ENCODE measurements around the gene SMIM41. TPM values are rescaled to one million over a fixed set of nuclear protein-coding genes. Genes with fewer than 3 reads are reported as not detected.

SMIM41 gene
- total RNA-seq, 1 donor from 2014 or later = not detected

DNA sequence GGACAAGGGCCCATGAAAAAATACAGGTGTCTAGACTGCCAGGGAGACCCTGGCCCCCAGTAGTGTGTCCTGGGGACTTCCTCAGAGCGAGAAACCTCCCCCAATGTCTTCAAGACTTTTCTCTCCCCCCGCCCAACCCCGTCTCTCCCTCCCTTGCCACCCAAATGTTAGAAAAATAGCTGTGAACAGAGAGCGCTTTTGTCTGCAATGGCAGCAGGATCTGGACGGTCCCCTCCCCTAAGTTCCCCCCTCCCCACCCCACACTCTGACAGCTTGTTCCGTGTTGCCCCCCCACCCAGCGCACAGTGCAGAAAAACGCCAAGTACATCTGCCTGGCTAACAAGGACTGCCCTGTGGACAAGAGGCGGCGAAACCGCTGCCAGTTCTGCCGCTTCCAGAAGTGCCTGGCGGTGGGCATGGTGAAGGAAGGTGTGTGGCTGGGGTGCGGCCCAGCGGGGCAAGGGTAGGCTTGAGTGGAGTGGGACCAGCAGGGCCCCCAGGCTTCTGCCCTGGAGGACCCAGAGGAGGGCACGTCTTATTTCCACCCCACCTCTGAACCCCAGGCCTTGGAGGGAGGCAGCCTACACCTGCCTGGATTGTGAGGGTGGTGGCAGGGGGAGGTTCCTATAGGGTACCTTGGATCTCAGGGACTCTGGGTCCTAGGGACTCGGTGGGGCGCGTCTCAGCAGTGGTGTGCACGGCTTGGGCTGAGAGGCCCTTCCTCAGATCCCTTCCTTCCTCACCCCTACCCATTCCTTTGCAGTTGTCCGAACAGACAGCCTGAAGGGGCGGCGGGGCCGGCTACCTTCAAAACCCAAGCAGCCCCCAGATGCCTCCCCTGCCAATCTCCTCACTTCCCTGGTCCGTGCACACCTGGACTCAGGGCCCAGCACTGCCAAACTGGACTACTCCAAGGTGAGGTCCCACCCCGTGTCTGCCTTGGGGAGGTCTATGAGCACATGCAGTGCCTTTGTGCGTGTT is 23.5 kb upstream of the SMIM41 start:
- Mint-ChIP-seq H3K4me3 (ENCODE audit: unreplicated experiment) (no peak overlapping the region), H3K9me3 (ENCODE audit: unreplicated experiment) (no peaks in the 10 kb centered on the region), H3K36me3 (ENCODE audit: unreplicated experiment) (peaks cover 2% of the 10 kb centered on the region), H3K27me3 (ENCODE audit: unreplicated experiment) (no peaks in the 10 kb centered on the region), H3K4me1 (ENCODE audit: unreplicated experiment) (peaks cover 10% of the 10 kb centered on the region), H3K27ac (ENCODE audit: unreplicated experiment) (no peak overlapping the region)
- no peak for DNase-seq (ENCODE audit: extremely low spot score, unreplicated experiment)
- TF ChIP-seq, protein P1, sequence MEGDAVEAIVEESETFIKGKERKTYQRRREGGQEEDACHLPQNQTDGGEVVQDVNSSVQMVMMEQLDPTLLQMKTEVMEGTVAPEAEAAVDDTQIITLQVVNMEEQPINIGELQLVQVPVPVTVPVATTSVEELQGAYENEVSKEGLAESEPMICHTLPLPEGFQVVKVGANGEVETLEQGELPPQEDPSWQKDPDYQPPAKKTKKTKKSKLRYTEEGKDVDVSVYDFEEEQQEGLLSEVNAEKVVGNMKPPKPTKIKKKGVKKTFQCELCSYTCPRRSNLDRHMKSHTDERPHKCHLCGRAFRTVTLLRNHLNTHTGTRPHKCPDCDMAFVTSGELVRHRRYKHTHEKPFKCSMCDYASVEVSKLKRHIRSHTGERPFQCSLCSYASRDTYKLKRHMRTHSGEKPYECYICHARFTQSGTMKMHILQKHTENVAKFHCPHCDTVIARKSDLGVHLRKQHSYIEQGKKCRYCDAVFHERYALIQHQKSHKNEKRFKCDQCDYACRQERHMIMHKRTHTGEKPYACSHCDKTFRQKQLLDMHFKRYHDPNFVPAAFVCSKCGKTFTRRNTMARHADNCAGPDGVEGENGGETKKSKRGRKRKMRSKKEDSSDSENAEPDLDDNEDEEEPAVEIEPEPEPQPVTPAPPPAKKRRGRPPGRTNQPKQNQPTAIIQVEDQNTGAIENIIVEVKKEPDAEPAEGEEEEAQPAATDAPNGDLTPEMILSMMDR (IDR thresholded peaks at IDR 0.05) = no peak

DNA sequence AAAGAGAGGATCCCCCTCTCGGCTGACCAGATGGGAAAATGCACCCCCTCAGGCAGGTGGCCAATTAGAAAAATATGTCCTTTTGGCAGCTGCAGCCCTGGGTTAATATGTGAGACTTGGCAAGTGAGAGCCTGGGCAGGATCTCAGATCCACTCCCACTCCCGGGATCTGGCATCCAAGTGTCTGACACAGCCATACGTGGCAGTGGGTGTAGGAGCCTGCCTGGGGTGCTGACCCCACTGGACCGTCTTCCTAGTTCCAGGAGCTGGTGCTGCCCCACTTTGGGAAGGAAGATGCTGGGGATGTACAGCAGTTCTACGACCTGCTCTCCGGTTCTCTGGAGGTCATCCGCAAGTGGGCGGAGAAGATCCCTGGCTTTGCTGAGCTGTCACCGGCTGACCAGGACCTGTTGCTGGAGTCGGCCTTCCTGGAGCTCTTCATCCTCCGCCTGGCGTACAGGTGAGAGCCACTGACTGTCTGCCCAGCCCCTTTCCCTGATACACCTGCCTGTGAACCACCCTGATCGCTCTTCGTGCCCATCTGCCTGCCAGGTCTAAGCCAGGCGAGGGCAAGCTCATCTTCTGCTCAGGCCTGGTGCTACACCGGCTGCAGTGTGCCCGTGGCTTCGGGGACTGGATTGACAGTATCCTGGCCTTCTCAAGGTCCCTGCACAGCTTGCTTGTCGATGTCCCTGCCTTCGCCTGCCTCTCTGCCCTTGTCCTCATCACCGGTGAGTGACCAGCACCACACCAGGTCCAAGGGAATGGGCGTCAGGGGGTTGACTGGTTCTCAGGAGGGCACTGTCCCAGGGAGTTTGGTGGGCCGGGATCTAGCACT is 22.5 kb upstream of the SMIM41 start:
- H3K27ac Mint-ChIP-seq (ENCODE audit: unreplicated experiment) = no peak overlapping the region
- peaks cover under 1% of the 10 kb centered on the region for H3K4me1 Mint-ChIP-seq (ENCODE audit: unreplicated experiment)
- H3K27me3 Mint-ChIP-seq (ENCODE audit: unreplicated experiment) = no peaks in the 10 kb centered on the region
- peaks cover 2% of the 10 kb centered on the region for H3K36me3 Mint-ChIP-seq (ENCODE audit: unreplicated experiment)
- no peak for DNase-seq (ENCODE audit: extremely low spot score, unreplicated experiment)
- TF ChIP-seq, protein P1 (IDR thresholded peaks at IDR 0.05) = no peak
- no peaks in the 10 kb centered on the region for H3K9me3 Mint-ChIP-seq (ENCODE audit: unreplicated experiment)
- no peak overlapping the region for H3K4me3 Mint-ChIP-seq (ENCODE audit: unreplicated experiment)

DNA sequence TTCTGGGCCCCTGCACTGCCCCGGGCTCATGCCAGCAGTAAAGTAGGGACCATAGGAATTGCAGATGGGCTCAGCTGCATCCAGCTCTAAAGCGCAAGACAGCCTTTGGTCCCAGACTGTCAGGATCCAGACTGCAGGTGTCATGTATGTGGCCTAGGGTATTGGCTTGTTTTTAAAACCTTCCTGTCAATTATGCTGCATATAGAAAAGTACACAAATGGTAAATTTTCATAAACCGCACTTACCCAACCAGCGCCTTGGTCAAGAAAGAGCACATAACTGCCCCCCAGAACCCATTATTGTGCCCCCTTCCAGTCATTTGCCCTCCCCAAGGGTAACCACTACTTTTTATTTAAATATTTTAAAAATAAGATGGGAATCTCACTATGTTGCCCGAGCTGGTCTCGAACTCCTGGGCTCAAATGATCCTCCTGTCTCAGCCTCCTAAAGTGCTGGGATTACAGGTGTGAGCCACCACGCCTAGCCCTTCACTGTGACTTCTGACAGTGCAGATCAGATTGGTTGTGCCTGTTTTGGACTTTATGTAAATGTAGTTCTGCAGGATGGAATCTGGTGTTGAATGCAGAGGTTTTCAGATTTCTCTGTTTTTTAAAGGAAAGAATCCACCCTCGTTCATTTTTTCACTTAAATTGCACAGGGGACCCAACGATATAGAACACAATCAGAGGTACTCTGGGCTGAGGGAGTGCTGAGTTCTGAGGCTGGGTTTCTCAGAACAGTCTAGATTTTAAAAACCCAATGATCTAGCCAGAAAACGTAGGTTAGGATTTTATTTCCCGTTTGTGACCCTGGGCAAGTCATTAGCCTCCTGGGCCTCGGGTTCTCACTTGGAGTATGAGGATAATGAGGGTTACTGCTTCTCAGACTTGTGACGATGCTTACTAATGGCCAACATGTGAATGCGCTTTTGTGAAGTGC is 21.6 kb upstream of the SMIM41 start:
- Mint-ChIP-seq H3K36me3 (ENCODE audit: unreplicated experiment) (peaks cover 2% of the 10 kb centered on the region), H3K4me3 (ENCODE audit: unreplicated experiment) (no peak overlapping the region), H3K4me1 (ENCODE audit: unreplicated experiment) (no peaks in the 10 kb centered on the region), H3K9me3 (ENCODE audit: unreplicated experiment) (no peaks in the 10 kb centered on the region), H3K27ac (ENCODE audit: unreplicated experiment) (no peak overlapping the region), H3K27me3 (ENCODE audit: unreplicated experiment) (no peaks in the 10 kb centered on the region)
- TF ChIP-seq, protein P1 (IDR thresholded peaks at IDR 0.05) = no peak
- no peak for DNase-seq (ENCODE audit: extremely low spot score, unreplicated experiment)

DNA sequence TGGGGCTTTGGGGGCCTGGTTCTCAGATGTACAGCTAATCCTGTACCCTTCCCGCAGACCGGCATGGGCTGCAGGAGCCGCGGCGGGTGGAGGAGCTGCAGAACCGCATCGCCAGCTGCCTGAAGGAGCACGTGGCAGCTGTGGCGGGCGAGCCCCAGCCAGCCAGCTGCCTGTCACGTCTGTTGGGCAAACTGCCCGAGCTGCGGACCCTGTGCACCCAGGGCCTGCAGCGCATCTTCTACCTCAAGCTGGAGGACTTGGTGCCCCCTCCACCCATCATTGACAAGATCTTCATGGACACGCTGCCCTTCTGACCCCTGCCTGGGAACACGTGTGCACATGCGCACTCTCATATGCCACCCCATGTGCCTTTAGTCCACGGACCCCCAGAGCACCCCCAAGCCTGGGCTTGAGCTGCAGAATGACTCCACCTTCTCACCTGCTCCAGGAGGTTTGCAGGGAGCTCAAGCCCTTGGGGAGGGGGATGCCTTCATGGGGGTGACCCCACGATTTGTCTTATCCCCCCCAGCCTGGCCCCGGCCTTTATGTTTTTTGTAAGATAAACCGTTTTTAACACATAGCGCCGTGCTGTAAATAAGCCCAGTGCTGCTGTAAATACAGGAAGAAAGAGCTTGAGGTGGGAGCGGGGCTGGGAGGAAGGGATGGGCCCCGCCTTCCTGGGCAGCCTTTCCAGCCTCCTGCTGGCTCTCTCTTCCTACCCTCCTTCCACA is 20.7 kb upstream of the SMIM41 start:
- Mint-ChIP-seq H3K27me3 (ENCODE audit: unreplicated experiment) (no peaks in the 10 kb centered on the region), H3K4me1 (ENCODE audit: unreplicated experiment) (no peaks in the 10 kb centered on the region), H3K4me3 (ENCODE audit: unreplicated experiment) (no peak overlapping the region), H3K9me3 (ENCODE audit: unreplicated experiment) (no peaks in the 10 kb centered on the region), H3K36me3 (ENCODE audit: unreplicated experiment) (peaks cover 2% of the 10 kb centered on the region), H3K27ac (ENCODE audit: unreplicated experiment) (no peak overlapping the region)
- TF ChIP-seq, protein P1 (IDR thresholded peaks at IDR 0.05) = no peak
- no peak for DNase-seq (ENCODE audit: extremely low spot score, unreplicated experiment)

Data from osteocyte (in vitro differentiated cells).